Naive B cell (primary cell): ENCODE data around the gene MARCHF10. TPM values are rescaled to one million over a fixed set of nuclear protein-coding genes. Genes with fewer than 3 reads are reported as not detected.
A peak's percentile ranks its signal among the peaks of the same experiment; 100 is the strongest.
"Not testable (repeated sequence)": the region's sequence is repeated elsewhere in the genome, so short reads cannot be mapped to it uniquely, and the experiment has no call there.

ENCODE experiments used
- ATAC-seq, 2 donors: fragments of 150-1000 bp; cut with Tn5 transposase; 2 replicates each; pipeline ENCODE4 v1.10.0; 2021; ENCODE audit warnings: low read depth in 2 of 2, mild to moderate bottlenecking in 2 of 2, moderate library complexity in 2 of 2
- DNase-seq: peaks from one replicate; pipeline ENCODE4 v3.0.0; 2022
- H3K27ac Mint-ChIP-seq, 6 donors: one replicate each; pipeline ENCODE4 v1.8.0; 2020 to 2022; ENCODE audit warnings: mild to moderate bottlenecking in 6 of 6, mixed read lengths in 6 of 6, moderate library complexity in 5 of 6, inconsistent platforms in 2 of 6
- H3K27me3 Mint-ChIP-seq, 3 donors: one replicate each; pipeline ENCODE4 v1.8.0; 2021 to 2022; ENCODE audit warnings: mixed read lengths in 3 of 3, mild to moderate bottlenecking in 1 of 3
- H3K36me3 Mint-ChIP-seq, 2 donors: one replicate each; pipeline ENCODE4 v1.8.0; 2020 to 2022; ENCODE audit warnings: mixed read lengths in 2 of 2, inconsistent platforms in 1 of 2, mild to moderate bottlenecking in 1 of 2
- H3K4me1 Mint-ChIP-seq, 3 donors: one replicate each; pipeline ENCODE4 v1.8.0; 2020 to 2022; ENCODE audit warnings: mixed read lengths in 3 of 3, inconsistent platforms in 1 of 3, mild to moderate bottlenecking in 1 of 3, moderate library complexity in 1 of 3
- H3K4me3 Mint-ChIP-seq, 8 donors: one replicate each; pipeline ENCODE4 v1.8.0; 2020 to 2022; ENCODE audit warnings: mild to moderate bottlenecking in 8 of 8, mixed read lengths in 8 of 8, moderate library complexity in 8 of 8, inconsistent platforms in 2 of 8
- H3K9me3 Mint-ChIP-seq, 7 donors: one replicate each; pipeline ENCODE4 v1.8.0; 2020 to 2022; ENCODE audit warnings: mixed read lengths in 7 of 7, mild to moderate bottlenecking in 5 of 7, inconsistent platforms in 2 of 7, moderate library complexity in 1 of 7
- polyA plus RNA-seq, 6 donors: library from polyadenylated mRNA; unstranded; fragments of 300-500 nt; fragmentation: Illumina TruSeq; gene quantifications; one replicate each; pipeline ENCODE4 v1.2.3, GENCODE V29; 2021; ENCODE audit warnings: low read depth in 6 of 6

MARCHF10 gene
- polyA plus RNA-seq, 6 donors from 2014 or later: 0.21 to 0.27 TPM; not detected in 4

DNA sequence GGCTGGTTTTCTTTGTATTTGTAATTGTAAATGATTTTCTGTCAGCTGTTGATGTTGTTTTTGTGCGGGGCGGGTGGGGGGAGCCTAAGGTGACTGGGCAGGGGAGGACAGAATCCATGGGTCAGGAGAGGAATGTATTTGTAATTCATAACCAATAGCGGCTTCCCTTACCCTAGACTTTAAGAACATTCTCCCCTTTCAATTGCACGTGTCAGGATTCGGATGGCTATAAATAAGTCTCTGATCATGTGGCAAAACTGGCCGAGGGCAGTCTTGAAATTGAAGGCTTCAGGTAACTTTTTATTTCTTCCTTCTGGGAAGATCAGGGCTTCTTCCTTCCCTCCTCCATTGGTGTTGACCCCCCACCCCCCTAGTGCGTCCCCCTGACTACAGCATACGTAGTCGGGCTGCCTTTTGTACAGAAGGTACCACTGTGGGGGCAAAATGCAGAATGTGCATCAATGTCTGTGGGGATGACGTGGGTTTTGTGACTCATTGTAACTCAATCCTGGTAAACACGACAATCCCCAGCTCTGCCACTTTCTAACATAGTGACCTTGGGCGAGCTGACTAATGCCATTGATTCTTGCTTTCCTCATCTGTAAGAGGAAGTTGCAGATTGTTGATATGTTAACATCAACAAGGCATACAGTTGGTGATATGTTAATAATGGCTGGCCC is 16.2 kb downstream of the MARCHF10 start:
- DNase-seq (no peak), ATAC-seq (no peak)
- Mint-ChIP-seq H3K27ac (peak overlapping the region in 1 of 6 donors; percentile 78), H3K36me3 (peaks cover 0 to 9% of the 10 kb centered on the region in 2 donors), H3K27me3 (peaks cover 8 to 14% (median 12%) of the 10 kb centered on the region in 3 donors), H3K9me3 (peaks cover 0 to 8% (median 0%) of the 10 kb centered on the region in 7 donors), H3K4me1 (peaks cover 14 to 20% (median 19%) of the 10 kb centered on the region in 3 donors), H3K4me3 (no peak overlapping the region)

GRCh38 chr17:62791235-62791734 is 16.8 kb downstream of the MARCHF10 start:
- no peak for ATAC-seq
- Mint-ChIP-seq H3K4me1 (peaks cover 14 to 20% (median 19%) of the 10 kb centered on the region in 3 donors), H3K27ac (peak overlapping the region in 1 of 6 donors; percentile 78), H3K36me3 (peaks cover 0 to 9% of the 10 kb centered on the region in 2 donors), H3K4me3 (peak overlapping the region in 1 of 8 donors; percentile 16), H3K9me3 (peaks cover 0 to 8% (median 0%) of the 10 kb centered on the region in 7 donors), H3K27me3 (peaks cover 8 to 14% (median 12%) of the 10 kb centered on the region in 3 donors)
- DNase-seq: no peak

- H3K4me3 Mint-ChIP-seq: no peak overlapping the region
- no peak overlapping the region for H3K27ac Mint-ChIP-seq
- H3K36me3 Mint-ChIP-seq: peaks cover 0 to 9% of the 10 kb centered on the region in 2 donors
- ATAC-seq (no peak), DNase-seq (no peak)
- peaks cover 0 to 8% (median 1%) of the 10 kb centered on the region in 7 donors for H3K9me3 Mint-ChIP-seq
- peaks cover 14 to 20% (median 17%) of the 10 kb centered on the region in 3 donors for H3K4me1 Mint-ChIP-seq
- peaks cover 8 to 14% (median 12%) of the 10 kb centered on the region in 3 donors for H3K27me3 Mint-ChIP-seq
Measured at GRCh38 chr17:62790564-62790986, 17.5 kb downstream of the MARCHF10 start.

GRCh38 chr17:62787366-62787765 is 20.7 kb downstream of the MARCHF10 start:
- Mint-ChIP-seq H3K9me3 (peaks cover 3 to 23% (median 9%) of the 10 kb centered on the region in 7 donors), H3K27me3 (peaks cover 8 to 12% (median 10%) of the 10 kb centered on the region in 3 donors), H3K36me3 (peaks cover 0 to 8% of the 10 kb centered on the region in 2 donors), H3K27ac (no peak overlapping the region), H3K4me1 (peaks cover 0 to 8% (median 5%) of the 10 kb centered on the region in 3 donors), H3K4me3 (no peak overlapping the region)
- ATAC-seq (no peak), DNase-seq (no peak)

GRCh38 chr17:62786646-62787045 is 21.5 kb downstream of the MARCHF10 start:
- H3K36me3 Mint-ChIP-seq: peaks cover 0 to 8% of the 10 kb centered on the region in 2 donors
- ATAC-seq: no peak
- H3K9me3 Mint-ChIP-seq: peaks cover 3 to 23% (median 9%) of the 10 kb centered on the region in 7 donors
- H3K4me1 Mint-ChIP-seq: peaks cover 0 to 7% (median 5%) of the 10 kb centered on the region in 3 donors
- no peak overlapping the region for H3K4me3 Mint-ChIP-seq
- H3K27ac Mint-ChIP-seq: no peak overlapping the region
- no peak for DNase-seq
- peaks cover 8 to 12% (median 10%) of the 10 kb centered on the region in 3 donors for H3K27me3 Mint-ChIP-seq

- H3K4me1 Mint-ChIP-seq, H3K27me3 Mint-ChIP-seq, H3K4me3 Mint-ChIP-seq, H3K36me3 Mint-ChIP-seq, ATAC-seq, H3K27ac Mint-ChIP-seq, DNase-seq: not testable (repeated sequence)
- peaks cover 3 to 17% (median 9%) of the 10 kb centered on the region in 7 donors for H3K9me3 Mint-ChIP-seq
Measured at GRCh38 chr17:62785983-62786382, 22.1 kb downstream of the MARCHF10 start.

DNA sequence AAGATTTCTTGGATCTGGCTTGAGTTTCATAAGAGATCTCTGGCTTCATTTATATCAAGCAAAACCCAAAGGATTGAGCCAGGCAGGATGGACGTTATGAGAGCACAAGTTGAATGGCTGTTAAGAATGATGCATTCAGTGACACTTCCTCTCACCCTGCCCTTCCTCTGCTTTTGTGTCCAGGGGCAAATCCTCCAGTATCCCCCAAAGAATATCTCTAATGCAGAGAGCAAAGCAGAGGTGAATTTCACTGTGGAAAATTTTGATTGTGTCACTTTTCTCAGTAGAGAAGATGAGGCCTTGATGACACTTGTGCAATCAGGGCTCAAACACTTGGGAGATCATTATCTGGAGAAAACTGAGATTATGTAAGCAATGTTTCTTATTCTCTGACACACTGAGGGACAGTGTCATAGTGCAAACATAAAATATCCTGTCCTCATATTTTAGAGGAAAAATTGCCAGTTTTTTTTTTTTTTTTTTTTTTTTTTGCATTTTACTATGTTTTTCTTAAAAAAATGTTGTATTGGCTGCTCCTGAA is 25.3 kb downstream of the MARCHF10 start:
- Mint-ChIP-seq H3K27me3 (peaks cover 3 to 20% (median 8%) of the 10 kb centered on the region in 3 donors), H3K36me3 (peaks cover 0 to 8% of the 10 kb centered on the region in 2 donors), H3K27ac (no peak overlapping the region), H3K4me1 (no peaks in the 10 kb centered on the region), H3K9me3 (peaks cover 3 to 16% (median 9%) of the 10 kb centered on the region in 7 donors), H3K4me3 (no peak overlapping the region)
- DNase-seq (no peak), ATAC-seq (no peak)

DNA sequence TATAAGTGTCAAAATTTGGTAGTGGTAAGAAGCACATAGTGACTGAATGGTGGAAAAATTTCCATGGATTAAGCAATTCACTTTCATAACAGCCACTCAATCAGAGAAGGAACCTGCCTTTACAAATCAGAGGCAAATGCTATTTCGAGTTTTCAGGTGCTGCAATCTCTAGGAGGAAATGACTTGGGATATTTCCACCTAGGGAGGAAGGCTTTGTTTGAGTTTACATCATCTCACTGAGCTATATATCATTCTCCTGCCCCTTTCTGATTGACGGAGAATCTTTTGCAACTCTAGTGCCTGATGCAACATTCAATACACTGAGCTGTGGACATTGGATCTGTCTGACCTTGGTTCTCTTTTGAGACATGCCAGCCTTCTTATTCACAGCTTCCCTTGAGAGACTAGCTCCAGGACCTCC is 26.3 kb downstream of the MARCHF10 start:
- DNase-seq (no peak), ATAC-seq (no peak)
- no peak overlapping the region for H3K27ac Mint-ChIP-seq
- no peak overlapping the region for H3K4me3 Mint-ChIP-seq
- H3K9me3 Mint-ChIP-seq: peaks cover 3 to 16% (median 9%) of the 10 kb centered on the region in 7 donors
- H3K4me1 Mint-ChIP-seq: no peaks in the 10 kb centered on the region
- peaks cover 8 to 20% (median 8%) of the 10 kb centered on the region in 3 donors for H3K27me3 Mint-ChIP-seq
- H3K36me3 Mint-ChIP-seq: peaks cover 0 to 8% of the 10 kb centered on the region in 2 donors

- H3K9me3 Mint-ChIP-seq: peaks cover 3 to 16% (median 9%) of the 10 kb centered on the region in 7 donors
- H3K4me3 Mint-ChIP-seq: no peak overlapping the region
- peaks cover 8 to 20% (median 9%) of the 10 kb centered on the region in 3 donors for H3K27me3 Mint-ChIP-seq
- H3K36me3 Mint-ChIP-seq: peaks cover 0 to 8% of the 10 kb centered on the region in 2 donors
- ATAC-seq (no peak), DNase-seq (no peak)
- H3K4me1 Mint-ChIP-seq: no peaks in the 10 kb centered on the region
- H3K27ac Mint-ChIP-seq: no peak overlapping the region
Measured at GRCh38 chr17:62781356-62781755, 26.8 kb downstream of the MARCHF10 start.

GRCh38 chr17:62780951-62781350 is 27.2 kb downstream of the MARCHF10 start:
- H3K4me1 Mint-ChIP-seq: no peaks in the 10 kb centered on the region
- peaks cover 3 to 16% (median 9%) of the 10 kb centered on the region in 7 donors for H3K9me3 Mint-ChIP-seq
- no peak for DNase-seq
- no peak overlapping the region for H3K4me3 Mint-ChIP-seq
- peaks cover 0 to 8% of the 10 kb centered on the region in 2 donors for H3K36me3 Mint-ChIP-seq
- H3K27me3 Mint-ChIP-seq: peaks cover 8 to 20% (median 9%) of the 10 kb centered on the region in 3 donors
- H3K27ac Mint-ChIP-seq: no peak overlapping the region
- no peak for ATAC-seq

DNA sequence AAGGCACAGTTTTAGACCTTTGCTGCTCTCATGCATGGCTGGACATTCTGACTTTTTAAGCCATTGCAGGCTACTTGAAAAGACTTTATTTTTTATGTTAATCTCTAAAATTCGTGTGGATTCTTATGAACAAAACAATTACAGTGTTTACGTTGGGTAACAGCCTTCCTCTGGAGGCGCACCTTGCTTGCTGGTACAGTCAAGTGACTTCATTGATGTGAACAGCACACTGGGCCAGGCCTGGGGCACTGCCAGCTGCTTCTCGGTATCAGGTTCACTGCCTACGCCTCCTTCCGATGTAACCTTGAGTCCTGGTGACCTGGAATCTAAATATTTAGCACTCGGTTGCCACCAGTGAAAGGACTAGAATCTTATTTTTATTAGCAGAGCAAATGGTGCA is 27.8 kb downstream of the MARCHF10 start:
- Mint-ChIP-seq H3K36me3 (peaks cover 0 to 8% of the 10 kb centered on the region in 2 donors), H3K9me3 (peaks cover 3 to 16% (median 7%) of the 10 kb centered on the region in 7 donors), H3K4me1 (no peaks in the 10 kb centered on the region), H3K27me3 (peaks cover 8 to 20% (median 9%) of the 10 kb centered on the region in 3 donors), H3K4me3 (no peak overlapping the region), H3K27ac (no peak overlapping the region)
- no peak for DNase-seq
- no peak for ATAC-seq

- peaks cover 2 to 12% (median 5%) of the 10 kb centered on the region in 7 donors for H3K9me3 Mint-ChIP-seq
- peaks cover 9 to 23% (median 12%) of the 10 kb centered on the region in 3 donors for H3K27me3 Mint-ChIP-seq
- H3K36me3 Mint-ChIP-seq: peaks cover 0 to 8% of the 10 kb centered on the region in 2 donors
- no peak for DNase-seq
- ATAC-seq: no peak
- no peaks in the 10 kb centered on the region for H3K4me1 Mint-ChIP-seq
- H3K4me3 Mint-ChIP-seq: no peak overlapping the region
- H3K27ac Mint-ChIP-seq: no peak overlapping the region
Measured at GRCh38 chr17:62778990-62779681, 29.0 kb downstream of the MARCHF10 start.

DNA sequence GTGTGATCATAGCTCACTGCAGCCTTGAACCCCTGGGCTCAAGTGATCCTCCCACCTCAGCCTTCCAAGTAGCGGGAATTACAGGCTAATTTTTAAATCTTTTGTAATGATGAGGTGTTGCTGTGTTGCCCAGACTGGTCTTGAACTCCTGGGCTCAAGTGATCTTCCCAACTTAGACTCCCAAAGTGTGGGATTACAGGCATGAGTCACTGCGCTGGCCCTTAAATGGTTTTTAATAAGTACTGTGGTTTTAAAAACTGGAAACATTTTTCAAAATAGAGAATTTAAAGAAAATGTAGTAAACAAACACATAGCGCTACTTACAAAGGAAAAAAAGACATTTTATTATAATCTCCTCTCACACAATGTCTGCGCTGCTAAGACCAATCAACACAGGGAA is 32.2 kb downstream of the MARCHF10 start:
- Mint-ChIP-seq H3K4me1 (no peaks in the 10 kb centered on the region), H3K27me3 (peaks cover 14 to 32% (median 23%) of the 10 kb centered on the region in 3 donors), H3K9me3 (peaks cover 0 to 11% (median 4%) of the 10 kb centered on the region in 7 donors), H3K27ac (no peak overlapping the region), H3K4me3 (peak overlapping the region in 1 of 8 donors; percentile 2), H3K36me3 (no peaks in the 10 kb centered on the region)
- DNase-seq: no peak
- no peak for ATAC-seq
